ENCODE results near the gene GRID1. TPM values are rescaled to one million over a fixed set of nuclear protein-coding genes. Genes with fewer than 3 reads are reported as not detected.
"Not testable (repeated sequence)": the region's sequence is repeated elsewhere in the genome, so short reads cannot be mapped to it uniquely, and the experiment has no call there.

Gene GRID1
- total RNA-seq, 1 experiment from 2014 or later = 0.07 TPM

GRCh38 chr10:86389441-86390193 is 23.0 kb upstream of the GRID1 start:
- no peak overlapping the region for H2AFZ ChIP-seq (ENCODE audit: low read length)
- no peak overlapping the region for H3K9ac ChIP-seq (ENCODE audit: low read length)
- no peak overlapping the region for H3K27ac ChIP-seq (ENCODE audit: low read length)
- H3K4me3 ChIP-seq (ENCODE audit: low read length) = no peak overlapping the region
- H3K79me2 ChIP-seq (ENCODE audit: low read length) = no peaks in the 10 kb centered on the region
- H4K20me1 ChIP-seq (ENCODE audit: insufficient read depth, low read depth, low read length) = no peaks in the 10 kb centered on the region
- H3K4me2 ChIP-seq (ENCODE audit: low read depth, low read length, poor library complexity, severe bottlenecking) = no peak overlapping the region
- H3K36me3 ChIP-seq (ENCODE audit: insufficient read depth, low read length) = no peaks in the 10 kb centered on the region
- no peaks in the 10 kb centered on the region for H3K9me3 ChIP-seq (ENCODE audit: low read length)
- H3K9me2 ChIP-seq (replicated peaks; ENCODE audit: insufficient read depth, low read length) = no peaks in the 10 kb centered on the region
- H3K4me1 ChIP-seq (ENCODE audit: low read length) = peaks cover 38% of the 10 kb centered on the region
- no peaks in the 10 kb centered on the region for H3K27me3 ChIP-seq (ENCODE audit: low read length)
- DNase-seq = no peak

GRCh38 chr10:86389109-86389440 is 22.5 kb upstream of the GRID1 start:
- not testable (repeated sequence) for H4K20me1 ChIP-seq (ENCODE audit: insufficient read depth, low read depth, low read length); H3K9me3 ChIP-seq (ENCODE audit: low read length); H3K36me3 ChIP-seq (ENCODE audit: insufficient read depth, low read length); H3K9me2 ChIP-seq (replicated peaks; ENCODE audit: insufficient read depth, low read length); H3K27ac ChIP-seq (ENCODE audit: low read length); H3K27me3 ChIP-seq (ENCODE audit: low read length); DNase-seq; H3K4me3 ChIP-seq (ENCODE audit: low read length); H3K9ac ChIP-seq (ENCODE audit: low read length); H3K79me2 ChIP-seq (ENCODE audit: low read length); H3K4me2 ChIP-seq (ENCODE audit: low read depth, low read length, poor library complexity, severe bottlenecking); H2AFZ ChIP-seq (ENCODE audit: low read length)
- H3K4me1 ChIP-seq (ENCODE audit: low read length) = peaks cover 40% of the 10 kb centered on the region

GRCh38 chr10:86388119-86388704 is 21.6 kb upstream of the GRID1 start:
- peaks cover 33% of the 10 kb centered on the region for H3K4me1 ChIP-seq (ENCODE audit: low read length)
- no peaks in the 10 kb centered on the region for H3K79me2 ChIP-seq (ENCODE audit: low read length)
- H3K27me3 ChIP-seq (ENCODE audit: low read length) = no peaks in the 10 kb centered on the region
- no peaks in the 10 kb centered on the region for H4K20me1 ChIP-seq (ENCODE audit: insufficient read depth, low read depth, low read length)
- no peak overlapping the region for H3K4me2 ChIP-seq (ENCODE audit: low read depth, low read length, poor library complexity, severe bottlenecking)
- DNase-seq = no peak
- no peak overlapping the region for H3K27ac ChIP-seq (ENCODE audit: low read length)
- H3K9ac ChIP-seq (ENCODE audit: low read length) = no peak overlapping the region
- H3K9me3 ChIP-seq (ENCODE audit: low read length) = no peaks in the 10 kb centered on the region
- no peaks in the 10 kb centered on the region for H3K36me3 ChIP-seq (ENCODE audit: insufficient read depth, low read length)
- no peaks in the 10 kb centered on the region for H3K9me2 ChIP-seq (replicated peaks; ENCODE audit: insufficient read depth, low read length)
- no peak overlapping the region for H2AFZ ChIP-seq (ENCODE audit: low read length)
- H3K4me3 ChIP-seq (ENCODE audit: low read length) = no peak overlapping the region

- Histone ChIP-seq H2AFZ (ENCODE audit: low read length) (no peak overlapping the region), H3K9me3 (ENCODE audit: low read length) (no peaks in the 10 kb centered on the region), H3K79me2 (ENCODE audit: low read length) (no peaks in the 10 kb centered on the region), H3K36me3 (ENCODE audit: insufficient read depth, low read length) (no peaks in the 10 kb centered on the region), H3K9ac (ENCODE audit: low read length) (no peak overlapping the region), H4K20me1 (ENCODE audit: insufficient read depth, low read depth, low read length) (no peaks in the 10 kb centered on the region), H3K4me3 (ENCODE audit: low read length) (no peak overlapping the region), H3K27ac (ENCODE audit: low read length) (no peak overlapping the region), H3K4me2 (ENCODE audit: low read depth, low read length, poor library complexity, severe bottlenecking) (no peak overlapping the region), H3K27me3 (ENCODE audit: low read length) (no peaks in the 10 kb centered on the region), H3K9me2 (replicated peaks; ENCODE audit: insufficient read depth, low read length) (no peaks in the 10 kb centered on the region), H3K4me1 (ENCODE audit: low read length) (peaks cover 24% of the 10 kb centered on the region)
- no peak for DNase-seq
Observed at GRCh38 chr10:86387178-86387794, 20.7 kb upstream of the GRID1 start.

- no peaks in the 10 kb centered on the region for H3K36me3 ChIP-seq (ENCODE audit: insufficient read depth, low read length)
- H4K20me1 ChIP-seq (ENCODE audit: insufficient read depth, low read depth, low read length) = no peaks in the 10 kb centered on the region
- no peaks in the 10 kb centered on the region for H3K9me2 ChIP-seq (replicated peaks; ENCODE audit: insufficient read depth, low read length)
- peaks cover 9% of the 10 kb centered on the region for H3K4me1 ChIP-seq (ENCODE audit: low read length)
- H3K9ac ChIP-seq (ENCODE audit: low read length) = no peak overlapping the region
- H3K27me3 ChIP-seq (ENCODE audit: low read length) = no peaks in the 10 kb centered on the region
- H3K4me3 ChIP-seq (ENCODE audit: low read length) = no peak overlapping the region
- H2AFZ ChIP-seq (ENCODE audit: low read length) = no peak overlapping the region
- no peak overlapping the region for H3K4me2 ChIP-seq (ENCODE audit: low read depth, low read length, poor library complexity, severe bottlenecking)
- no peaks in the 10 kb centered on the region for H3K9me3 ChIP-seq (ENCODE audit: low read length)
- no peak for DNase-seq
- no peak overlapping the region for H3K27ac ChIP-seq (ENCODE audit: low read length)
- no peaks in the 10 kb centered on the region for H3K79me2 ChIP-seq (ENCODE audit: low read length)
Observed at GRCh38 chr10:86385806-86386205, 19.2 kb upstream of the GRID1 start.

- no peaks in the 10 kb centered on the region for H3K36me3 ChIP-seq (ENCODE audit: insufficient read depth, low read length)
- DNase-seq = no peak
- no peak overlapping the region for H3K9ac ChIP-seq (ENCODE audit: low read length)
- H3K27ac ChIP-seq (ENCODE audit: low read length) = no peak overlapping the region
- no peaks in the 10 kb centered on the region for H3K9me3 ChIP-seq (ENCODE audit: low read length)
- no peaks in the 10 kb centered on the region for H3K9me2 ChIP-seq (replicated peaks; ENCODE audit: insufficient read depth, low read length)
- H3K4me1 ChIP-seq (ENCODE audit: low read length) = no peaks in the 10 kb centered on the region
- H3K4me2 ChIP-seq (ENCODE audit: low read depth, low read length, poor library complexity, severe bottlenecking) = no peak overlapping the region
- H3K27me3 ChIP-seq (ENCODE audit: low read length) = no peaks in the 10 kb centered on the region
- no peaks in the 10 kb centered on the region; the same call in 1 of the 2 replicates for H4K20me1 ChIP-seq (ENCODE audit: insufficient read depth, low read depth, low read length)
- no peak overlapping the region for H3K4me3 ChIP-seq (ENCODE audit: low read length)
- H2AFZ ChIP-seq (ENCODE audit: low read length) = no peak overlapping the region
- H3K79me2 ChIP-seq (ENCODE audit: low read length) = no peaks in the 10 kb centered on the region
Observed at GRCh38 chr10:86377797-86378146, 11.2 kb upstream of the GRID1 start.

- H3K4me3 ChIP-seq (ENCODE audit: low read length) = no peak overlapping the region
- no peaks in the 10 kb centered on the region for H3K9me2 ChIP-seq (replicated peaks; ENCODE audit: insufficient read depth, low read length)
- H3K9ac ChIP-seq (ENCODE audit: low read length) = no peak overlapping the region
- DNase-seq = peak; percentile 78
- H3K4me1 ChIP-seq (ENCODE audit: low read length) = no peaks in the 10 kb centered on the region
- H3K9me3 ChIP-seq (ENCODE audit: low read length) = no peaks in the 10 kb centered on the region
- no peak overlapping the region for H2AFZ ChIP-seq (ENCODE audit: low read length)
- no peak overlapping the region for H3K4me2 ChIP-seq (ENCODE audit: low read depth, low read length, poor library complexity, severe bottlenecking)
- H3K27ac ChIP-seq (ENCODE audit: low read length) = no peak overlapping the region
- no peaks in the 10 kb centered on the region for H3K36me3 ChIP-seq (ENCODE audit: insufficient read depth, low read length)
- no peaks in the 10 kb centered on the region; the same call in 1 of the 2 replicates for H4K20me1 ChIP-seq (ENCODE audit: insufficient read depth, low read depth, low read length)
- no peaks in the 10 kb centered on the region for H3K27me3 ChIP-seq (ENCODE audit: low read length)
- H3K79me2 ChIP-seq (ENCODE audit: low read length) = no peaks in the 10 kb centered on the region
Observed at GRCh38 chr10:86376852-86377796, 10.5 kb upstream of the GRID1 start.

GRCh38 chr10:86376403-86376802 is 9.8 kb upstream of the GRID1 start:
- H3K4me3 ChIP-seq (ENCODE audit: low read length) = no peak overlapping the region
- no peaks in the 10 kb centered on the region; the same call in 1 of the 2 replicates for H4K20me1 ChIP-seq (ENCODE audit: insufficient read depth, low read depth, low read length)
- H3K9ac ChIP-seq (ENCODE audit: low read length) = no peak overlapping the region
- no peak overlapping the region for H2AFZ ChIP-seq (ENCODE audit: low read length)
- H3K9me3 ChIP-seq (ENCODE audit: low read length) = no peaks in the 10 kb centered on the region
- no peaks in the 10 kb centered on the region for H3K79me2 ChIP-seq (ENCODE audit: low read length)
- H3K9me2 ChIP-seq (replicated peaks; ENCODE audit: insufficient read depth, low read length) = no peaks in the 10 kb centered on the region
- H3K27me3 ChIP-seq (ENCODE audit: low read length) = no peaks in the 10 kb centered on the region
- no peaks in the 10 kb centered on the region for H3K36me3 ChIP-seq (ENCODE audit: insufficient read depth, low read length)
- no peaks in the 10 kb centered on the region for H3K4me1 ChIP-seq (ENCODE audit: low read length)
- no peak overlapping the region for H3K27ac ChIP-seq (ENCODE audit: low read length)
- no peak for DNase-seq
- no peak overlapping the region for H3K4me2 ChIP-seq (ENCODE audit: low read depth, low read length, poor library complexity, severe bottlenecking)

All from Karpas-422 (cell line).